Mucosa of rectum (tissue), 2 donors: ENCODE results near the gene PSTPIP1.

Experiments used
- H3K27ac ChIP-seq, 2 donors: one replicate each; pipeline ENCODE4 v1.7.0; 2013; ENCODE audit warnings: inconsistent platforms in 2 of 2, low read depth in 2 of 2, low read length in 2 of 2
- H3K27me3 ChIP-seq, 2 donors: one replicate each; pipeline ENCODE4 v1.7.0; 2013; ENCODE audit warnings: low read length in 2 of 2; ENCODE audit not compliant: control insufficient read depth in 2 of 2, insufficient read depth in 2 of 2
- H3K36me3 ChIP-seq, 2 donors: one replicate each; pipeline ENCODE4 v1.7.0; 2013; ENCODE audit warnings: low read length in 2 of 2; ENCODE audit not compliant: control insufficient read depth in 2 of 2, insufficient read depth in 2 of 2
- H3K4me1 ChIP-seq, 2 donors: one replicate each; pipeline ENCODE4 v1.7.0; 2013; ENCODE audit warnings: low read length in 2 of 2, mild to moderate bottlenecking in 1 of 2; ENCODE audit not compliant: control insufficient read depth in 2 of 2, insufficient read depth in 2 of 2
- H3K4me3 ChIP-seq, 2 donors: one replicate each; pipeline ENCODE4 v1.7.0; 2013; ENCODE audit warnings: low read length in 2 of 2
- H3K9ac ChIP-seq, 2 donors: one replicate each; pipeline ENCODE4 v1.7.0; 2013; ENCODE audit warnings: low read length in 2 of 2, low read depth in 1 of 2, mild to moderate bottlenecking in 1 of 2
- H3K9me3 ChIP-seq, 2 donors: one replicate each; pipeline ENCODE4 v1.7.0; 2013; ENCODE audit warnings: low read length in 2 of 2; ENCODE audit not compliant: control insufficient read depth in 2 of 2
- donor health status: healthy.
- donor health status: Normal muscosa, but diverticular disease.

Gene PSTPIP1

DNA sequence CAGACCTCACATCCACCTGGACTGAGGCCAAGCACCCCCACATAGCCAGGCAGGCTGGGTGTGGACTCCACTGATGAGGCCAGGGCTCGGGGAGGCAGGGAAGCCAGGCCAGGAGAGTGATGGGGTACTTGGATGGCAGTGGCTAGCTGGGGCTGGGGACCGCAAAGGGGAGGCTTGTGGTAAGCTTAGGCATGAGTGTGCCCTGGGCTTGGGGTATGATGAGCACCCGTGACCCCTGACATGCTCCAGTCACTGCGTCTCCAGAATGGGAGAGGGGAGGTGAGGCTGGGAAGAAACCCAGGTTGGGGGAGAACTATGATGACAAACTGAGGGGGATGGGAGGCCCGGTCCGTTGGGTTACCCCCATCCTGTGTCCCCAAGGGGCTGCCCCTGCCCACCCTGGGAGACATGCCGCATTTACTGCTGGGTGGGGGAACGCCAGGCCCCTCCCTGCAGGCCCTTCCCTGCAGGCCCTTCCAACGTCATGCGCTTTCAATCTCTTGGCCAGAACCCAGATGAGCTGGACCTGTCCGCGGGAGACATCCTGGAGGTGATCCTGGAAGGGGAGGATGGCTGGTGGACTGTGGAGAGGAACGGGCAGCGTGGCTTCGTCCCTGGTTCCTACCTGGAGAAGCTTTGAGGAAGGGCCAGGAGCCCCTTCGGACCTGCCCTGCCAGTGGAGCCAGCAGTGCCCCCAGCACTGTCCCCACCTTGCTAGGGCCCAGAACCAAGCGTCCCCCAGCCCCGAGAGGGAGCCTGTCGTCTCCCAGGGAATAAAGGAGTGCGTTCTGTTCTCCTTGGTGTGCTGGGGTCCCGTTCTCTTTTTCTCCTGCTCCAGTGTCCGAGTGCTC is 41.8 kb downstream of the PSTPIP1 start:
- no peak overlapping the region for H3K4me3 ChIP-seq
- peaks cover 0 to 8% of the 10 kb centered on the region in 2 donors for H3K4me1 ChIP-seq
- H3K27ac ChIP-seq: no peak overlapping the region
- peaks cover 13 to 20% of the 10 kb centered on the region in 2 donors for H3K36me3 ChIP-seq
- H3K9ac ChIP-seq: no peak overlapping the region
- no peaks in the 10 kb centered on the region for H3K27me3 ChIP-seq
- H3K9me3 ChIP-seq: no peaks in the 10 kb centered on the region

DNA sequence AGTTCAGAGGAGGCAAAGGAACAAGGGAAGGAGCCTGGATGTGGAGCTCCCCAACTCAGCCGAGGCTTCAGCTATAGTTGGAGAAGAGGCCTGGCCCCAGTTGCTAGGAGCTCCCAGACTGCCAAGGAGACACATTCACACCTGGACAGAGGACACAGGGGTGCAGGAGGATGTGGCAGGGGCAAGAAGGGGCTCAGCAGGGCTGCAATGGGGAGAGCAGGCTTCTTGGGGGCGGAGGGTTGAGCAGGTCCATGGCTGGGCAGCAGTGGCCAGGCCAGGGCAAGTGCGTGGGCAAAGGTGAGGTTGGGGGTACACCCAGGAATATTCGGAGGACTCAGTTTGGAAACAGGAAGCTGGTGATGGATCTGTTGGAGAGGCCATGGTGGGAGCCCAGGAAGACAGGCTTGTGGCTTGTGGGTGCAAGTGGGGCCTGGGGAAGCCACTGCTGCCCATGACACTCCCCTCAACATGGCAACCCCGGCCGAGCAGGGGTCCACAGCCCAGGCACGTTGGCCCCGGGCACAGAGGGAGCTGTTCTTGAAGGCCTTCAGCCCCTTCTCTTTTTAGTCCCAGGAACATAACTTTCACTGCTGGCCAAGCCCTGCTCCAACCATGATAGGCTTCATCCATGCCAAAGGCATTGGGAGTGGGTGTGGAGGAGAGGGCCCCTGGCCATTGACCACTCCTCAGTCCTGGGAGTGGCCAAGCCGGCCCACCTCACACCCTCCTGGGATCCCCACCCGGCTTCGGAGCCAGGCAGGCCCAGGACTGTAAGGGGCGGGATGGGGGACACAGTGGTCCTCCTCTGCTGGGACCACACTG is 42.7 kb downstream of the PSTPIP1 start:
- Histone ChIP-seq H3K9me3 (no peaks in the 10 kb centered on the region), H3K4me1 (peaks cover 2 to 8% of the 10 kb centered on the region in 2 donors), H3K36me3 (peaks cover 16 to 21% of the 10 kb centered on the region in 2 donors), H3K4me3 (no peak overlapping the region), H3K27me3 (no peaks in the 10 kb centered on the region), H3K27ac (no peak overlapping the region), H3K9ac (no peak overlapping the region)

DNA sequence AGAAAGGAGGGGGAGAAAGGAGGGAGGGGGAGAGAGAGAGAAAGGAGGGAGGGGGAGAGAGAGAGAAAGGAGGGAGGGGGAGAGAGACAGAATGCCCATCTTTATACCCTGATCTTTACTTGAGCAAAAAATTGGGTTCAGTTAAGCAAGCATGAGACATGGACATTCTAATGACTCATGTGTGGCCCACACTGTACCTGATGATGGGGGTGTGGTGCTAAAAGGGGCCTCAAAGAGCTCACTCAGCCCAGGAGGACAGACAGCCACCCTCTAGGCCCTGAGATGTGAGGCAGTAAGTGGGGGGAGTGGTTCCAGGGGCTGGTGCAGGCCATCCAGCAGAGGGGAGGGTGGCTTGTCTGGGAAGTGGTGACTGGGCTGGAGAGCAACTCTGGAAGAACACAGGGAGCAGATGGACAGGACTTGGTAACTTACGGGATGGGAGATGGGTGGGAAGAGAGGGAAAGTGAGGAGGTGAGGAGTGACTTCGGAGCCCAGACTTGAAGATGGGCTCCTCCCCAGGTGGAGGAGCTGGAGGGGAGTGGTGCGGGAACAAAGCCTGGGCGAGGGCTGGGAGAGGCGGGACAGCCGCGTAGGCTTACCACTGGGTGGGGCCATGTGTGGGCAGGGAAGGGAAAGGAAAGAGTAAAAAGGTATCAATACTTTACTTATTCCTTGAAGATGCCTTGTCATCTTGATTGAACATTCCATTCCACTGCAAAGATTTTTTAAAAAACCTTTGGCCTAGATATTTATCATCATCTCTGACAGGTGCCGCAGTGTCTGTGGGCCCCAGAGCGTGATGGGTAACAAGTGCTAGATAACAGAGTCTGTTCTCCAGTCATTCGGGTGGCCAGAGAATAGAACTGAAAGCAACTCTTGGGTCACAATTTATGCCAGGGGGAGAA is 43.6 kb downstream of the PSTPIP1 start:
- Histone ChIP-seq H3K9ac (no peak overlapping the region), H3K4me1 (peaks cover 4 to 11% of the 10 kb centered on the region in 2 donors), H3K36me3 (peaks cover 24 to 31% of the 10 kb centered on the region in 2 donors), H3K4me3 (no peak overlapping the region), H3K9me3 (no peaks in the 10 kb centered on the region), H3K27ac (no peak overlapping the region), H3K27me3 (no peaks in the 10 kb centered on the region)

DNA sequence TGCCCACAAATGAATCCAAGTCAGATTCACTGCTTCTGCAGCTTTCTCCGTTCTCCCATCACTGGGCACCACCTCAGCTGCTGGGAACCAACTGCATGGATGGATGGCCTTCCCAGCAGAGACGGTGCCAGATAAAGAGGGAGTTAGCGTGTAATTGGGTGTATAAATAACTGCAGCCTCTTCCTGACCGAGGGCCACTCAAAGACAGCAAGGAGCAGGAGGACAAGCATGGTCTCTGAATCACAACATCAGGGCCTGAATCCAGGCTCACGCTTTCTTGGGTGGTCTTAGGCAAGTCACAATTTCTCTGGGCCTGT is 44.2 kb downstream of the PSTPIP1 start:
- Histone ChIP-seq H3K9ac (no peak overlapping the region), H3K4me3 (no peak overlapping the region), H3K27ac (no peak overlapping the region), H3K9me3 (no peaks in the 10 kb centered on the region), H3K27me3 (no peaks in the 10 kb centered on the region), H3K36me3 (peaks cover 30 to 37% of the 10 kb centered on the region in 2 donors), H3K4me1 (peaks cover 4 to 11% of the 10 kb centered on the region in 2 donors)

DNA sequence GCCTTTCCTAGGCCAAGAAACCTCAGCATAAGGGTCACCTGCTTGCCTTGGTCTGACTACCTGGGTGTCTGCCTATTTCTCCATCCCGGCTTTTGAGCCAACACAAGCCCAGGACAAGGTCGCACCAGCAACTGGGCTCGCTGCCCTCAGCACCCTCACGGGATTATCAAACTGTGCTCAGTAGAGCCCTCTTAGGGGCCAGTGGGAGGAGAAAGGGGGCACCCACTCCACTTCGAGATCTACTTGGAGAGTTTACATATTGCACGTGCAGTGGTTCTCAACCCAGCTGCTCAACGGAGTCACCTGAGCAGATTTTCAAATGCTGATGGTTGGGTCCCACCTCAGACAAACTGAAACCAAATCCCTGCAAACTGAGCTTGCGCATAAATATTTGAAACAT is 44.9 kb downstream of the PSTPIP1 start:
- Histone ChIP-seq H3K4me3 (no peak overlapping the region), H3K36me3 (peaks cover 31 to 44% of the 10 kb centered on the region in 2 donors), H3K27me3 (no peaks in the 10 kb centered on the region), H3K27ac (no peak overlapping the region), H3K4me1 (peaks cover 4 to 11% of the 10 kb centered on the region in 2 donors), H3K9me3 (no peaks in the 10 kb centered on the region), H3K9ac (no peak overlapping the region)

- H3K27ac ChIP-seq: no peak overlapping the region
- H3K36me3 ChIP-seq: peaks cover 37 to 52% of the 10 kb centered on the region in 2 donors
- H3K9me3 ChIP-seq: no peaks in the 10 kb centered on the region
- H3K4me3 ChIP-seq: no peak overlapping the region
- no peak overlapping the region for H3K9ac ChIP-seq
- H3K4me1 ChIP-seq: peaks cover 4 to 7% of the 10 kb centered on the region in 2 donors
- H3K27me3 ChIP-seq: no peaks in the 10 kb centered on the region
Observed at GRCh38 chr15:77040673-77041072, 45.7 kb downstream of the PSTPIP1 start.

- Histone ChIP-seq H3K4me3 (no peak overlapping the region), H3K27ac (no peak overlapping the region), H3K36me3 (peaks cover 42 to 53% of the 10 kb centered on the region in 2 donors), H3K9me3 (no peaks in the 10 kb centered on the region), H3K4me1 (peaks cover 3 to 4% of the 10 kb centered on the region in 2 donors), H3K27me3 (no peaks in the 10 kb centered on the region), H3K9ac (no peak overlapping the region)
Observed at GRCh38 chr15:77042245-77042919, 47.5 kb downstream of the PSTPIP1 start.

DNA sequence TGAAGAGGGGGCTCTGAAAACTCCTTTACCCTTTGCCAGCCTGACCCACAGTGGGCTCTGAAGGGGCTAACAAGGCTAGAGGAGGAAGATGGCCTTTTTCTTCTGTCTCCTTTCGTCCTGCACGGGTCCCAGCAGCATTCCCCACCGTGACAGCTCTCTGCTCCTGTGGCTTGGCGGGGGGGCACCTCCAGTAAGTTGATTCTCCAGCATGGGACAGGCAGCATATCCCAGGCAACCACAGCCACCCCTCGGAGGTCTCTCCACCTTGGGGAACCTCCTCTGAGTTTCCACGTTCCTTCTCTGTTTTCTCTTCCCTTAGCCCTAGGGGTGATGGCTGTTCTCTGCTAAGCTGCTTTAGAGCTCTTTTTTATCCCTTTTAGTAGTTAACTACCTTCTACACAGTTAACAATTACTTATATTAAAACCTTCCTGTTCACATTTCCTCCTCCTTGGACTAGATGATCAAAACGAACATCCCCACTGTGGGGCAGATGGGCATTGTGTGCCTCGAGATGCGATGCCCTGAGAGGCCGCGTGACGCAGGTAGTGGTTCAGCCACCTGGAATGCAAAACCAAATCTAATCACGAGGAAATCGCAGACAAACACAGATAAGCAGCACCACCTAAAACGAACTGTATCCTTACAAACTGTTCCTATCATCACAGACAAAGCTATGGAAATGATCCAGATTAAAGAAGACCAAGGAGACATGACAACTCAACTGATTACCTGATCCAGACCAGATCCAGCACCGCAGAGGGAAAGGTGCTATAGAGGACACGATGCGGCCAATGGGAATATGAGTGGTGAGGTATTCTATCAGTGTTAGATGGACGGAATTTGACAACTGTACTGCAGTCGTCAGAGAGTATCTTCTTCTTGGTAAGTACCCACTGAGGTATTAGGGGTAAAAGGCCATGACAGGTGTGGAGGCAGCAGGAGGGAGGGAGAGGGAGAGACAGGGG is 48.3 kb downstream of the PSTPIP1 start:
- H3K27ac ChIP-seq: no peak overlapping the region
- H3K9ac ChIP-seq: no peak overlapping the region
- H3K9me3 ChIP-seq: no peaks in the 10 kb centered on the region
- H3K27me3 ChIP-seq: no peaks in the 10 kb centered on the region
- peaks cover 3 to 4% of the 10 kb centered on the region in 2 donors for H3K4me1 ChIP-seq
- peaks cover 47 to 55% of the 10 kb centered on the region in 2 donors for H3K36me3 ChIP-seq
- no peak overlapping the region for H3K4me3 ChIP-seq
